Pancreas (tissue), 10 donors: ENCODE data around the gene RIMBP2. TPM values are rescaled to one million over a fixed set of nuclear protein-coding genes. Genes with fewer than 3 reads are reported as not detected.
"Not testable (repeated sequence)": the region's sequence is repeated elsewhere in the genome, so short reads cannot be mapped to it uniquely, and the experiment has no call there.

Source experiments
- ATAC-seq, 4 donors: fragments of 200-7000 bp; cut with Tn5 transposase; one replicate each; pipeline versions ENCODE4 v1.8.0 to v1.9.1; 2020; ENCODE audit warnings: mild to moderate bottlenecking in 4 of 4, moderate library complexity in 4 of 4
- DNase-seq, 6 donors: peaks; one replicate each; pipeline ENCODE4 v3.0.0-alpha.2; 2020
- FAIRE-seq: peaks from 2 replicates; lab custom pipeline; 2012; peaks lifted over from hg19 to GRCh38; lab: Jason Lieb, UNC
- H3K27ac ChIP-seq, 4 donors: fragments of 200-600 bp; sonication (generic); 1 replicate in 3 of 4; 2 replicates in 1 of 4; pipeline versions ENCODE4 v1.5.0 to v1.8.0; 2020
- H3K27me3 ChIP-seq, 4 donors: fragments of 200-600 bp; one replicate each; pipeline ENCODE4 v1.8.0; 2021
- H3K36me3 ChIP-seq, 3 donors: fragments of 200-600 bp; sonication (generic) in 1 of 3; one replicate each; pipeline versions ENCODE4 v1.5.0 to v1.8.0; 2020 to 2021
- H3K4me1 ChIP-seq, 3 donors: fragments of 200-600 bp; one replicate each; pipeline ENCODE4 v1.8.0; 2021
- H3K4me3 ChIP-seq, 4 donors: fragments of 200-600 bp; sonication (generic) in 2 of 4; one replicate each; pipeline versions ENCODE4 v1.5.0 to v1.8.0; 2020 to 2021
- H3K9me3 ChIP-seq, 4 donors: fragments of 200-600 bp; one replicate each; pipeline ENCODE4 v1.8.0; 2021
- CTCF ChIP-seq, 4 donors: fragments of 200-600 bp; sonication (generic) in 3 of 4; IDR thresholded peaks; one replicate each; pipeline versions ENCODE4 v1.5.0 to v1.8.0; 2021; ENCODE audit warnings: antibody characterized with exemption in 4 of 4
- WGBS, 2 donors: extraction: QIAGEN DNeasy Blood & Tissue Kit; methylation state at CpG; one replicate each; pipeline ENCODE4 v1.1.7; 2013; 5-methylcytosine and 5-hydroxymethylcytosine counted together
- intact Hi-C, 3 donors: fragments of 100-400 bp; cut with DNase I; formaldehyde crosslinking; loops; one replicate each; pipeline versions ENCODE4 v1.11.1 to v1.14.2; 2022
- polyA plus RNA-seq, 2 donors: library from polyadenylated mRNA; stranded (reverse); fragments of 200-250 nt; gene quantifications; one replicate each; pipeline ENCODE4 v1.2.3, GENCODE V29; 2013
- total RNA-seq, 6 donors: library from RNA; stranded (reverse); fragmentation: NEBNext Ultra II Directional in 4 of 6; extraction: Animal tissue kit (Norgen Biotek cat#: 25700) in 4 of 6; gene quantifications; one replicate each; pipeline versions ENCODE4 v1.2.1 to v1.2.4, GENCODE V29; 2021 to 2023
- donor health status: healthy with polysubstance abuse.
- donor health status: DM: no; HTN: no; CAD: no; lungs with moderate emphysema.
- donor health status: DM: no; HTN: no; CAD: no.
- donor health status: control.
- donor health status: control.
- donor health status: Bipolar disorder and iron deficiency.
- donor health status: DM: yes; HTN: yes; CAD: no.
- donor health status: DM: no; HTN: no; CAD: no.
- donor health status: DM: no; HTN: no; CAD: no.
- donor health status: DM: yes; HTN: yes; CAD: no.

Gene RIMBP2
- total and polyA plus RNA-seq, 8 donors: 1.6 to 14.9 (median 3.9) TPM

GRCh38 chr12:130743606-130744005 lies 27.5 kb upstream of the RIMBP2 start:
- no peak for ATAC-seq

GRCh38 chr12:130743176-130743575 lies 27.1 kb upstream of the RIMBP2 start:
- intact Hi-C loops: no loop called here
- FAIRE-seq: no peak
- no peaks in the 10 kb centered on the region for H3K36me3 ChIP-seq
- H3K4me1 ChIP-seq: no peaks in the 10 kb centered on the region
- no peaks in the 10 kb centered on the region for H3K9me3 ChIP-seq
- no peak for DNase-seq
- H3K27me3 ChIP-seq: peaks cover 0 to 16% (median 2%) of the 10 kb centered on the region in 4 donors
- no peak overlapping the region for H3K27ac ChIP-seq
- no peak for ATAC-seq
- 46 to 72% methylated on average over 2 of the region's 2 CpGs for WGBS, 2 donors
- TF ChIP-seq CTCF (IDR thresholded peaks at IDR 0.05): no peak
- no peak overlapping the region for H3K4me3 ChIP-seq

More at GRCh38 chr12:130743606-130744005, 27.5 kb upstream of the RIMBP2 start:
- FAIRE-seq: no peak
- Histone ChIP-seq H3K4me3 (no peak overlapping the region), H3K4me1 (no peaks in the 10 kb centered on the region), H3K27me3 (peaks cover 0 to 12% (median 2%) of the 10 kb centered on the region in 4 donors), H3K36me3 (no peaks in the 10 kb centered on the region), H3K9me3 (no peaks in the 10 kb centered on the region), H3K27ac (no peak overlapping the region)
- TF ChIP-seq CTCF (IDR thresholded peaks at IDR 0.05): no peak
- no peak for DNase-seq
- WGBS, 2 donors: 68 to 80% methylated on average over 5 of the region's 5 CpGs
- intact Hi-C loops: no loop called here

GRCh38 chr12:130742716-130743115 lies 26.6 kb upstream of the RIMBP2 start:
- H3K36me3 ChIP-seq: no peaks in the 10 kb centered on the region
- no peaks in the 10 kb centered on the region for H3K9me3 ChIP-seq
- H3K4me1 ChIP-seq: no peaks in the 10 kb centered on the region
- FAIRE-seq: no peak
- intact Hi-C loops: no loop called here
- H3K27me3 ChIP-seq: peaks cover 0 to 20% (median 2%) of the 10 kb centered on the region in 4 donors
- DNase-seq: no peak
- WGBS, 2 donors: 42 to 56% methylated on average over 1 of the region's 1 CpG
- no peak overlapping the region for H3K4me3 ChIP-seq
- H3K27ac ChIP-seq: no peak overlapping the region
- no peak for TF ChIP-seq CTCF (IDR thresholded peaks at IDR 0.05)
- ATAC-seq: no peak

- no peak for TF ChIP-seq CTCF (IDR thresholded peaks at IDR 0.05)
- no peaks in the 10 kb centered on the region for H3K4me1 ChIP-seq
- no peak overlapping the region for H3K27ac ChIP-seq
- no peaks in the 10 kb centered on the region for H3K9me3 ChIP-seq
- ATAC-seq (no peak), DNase-seq (no peak), FAIRE-seq (no peak)
- peaks cover 0 to 20% (median 2%) of the 10 kb centered on the region in 4 donors for H3K27me3 ChIP-seq
- 59 to 71% methylated on average over 12 of the region's 12 CpGs for WGBS, 2 donors
- intact Hi-C loops: no loop called here
- no peaks in the 10 kb centered on the region for H3K36me3 ChIP-seq
- no peak overlapping the region for H3K4me3 ChIP-seq
Measured at GRCh38 chr12:130742112-130742511, 26.0 kb upstream of the RIMBP2 start.

GRCh38 chr12:130739571-130739970 lies 23.5 kb upstream of the RIMBP2 start:
- Histone ChIP-seq H3K27ac (no peak overlapping the region), H3K36me3 (no peaks in the 10 kb centered on the region), H3K27me3 (peaks cover 0 to 8% (median 0%) of the 10 kb centered on the region in 4 donors), H3K4me1 (no peaks in the 10 kb centered on the region), H3K4me3 (no peak overlapping the region), H3K9me3 (no peaks in the 10 kb centered on the region)
- FAIRE-seq (no peak), ATAC-seq (no peak), DNase-seq (no peak)
- TF ChIP-seq CTCF (IDR thresholded peaks at IDR 0.05): no peak
- 69 to 75% methylated on average over 10 of the region's 10 CpGs for WGBS, 2 donors
- intact Hi-C loops: no loop called here

GRCh38 chr12:130738403-130738802 lies 22.3 kb upstream of the RIMBP2 start:
- H3K9me3 ChIP-seq, intact Hi-C loops, H3K4me3 ChIP-seq, H3K36me3 ChIP-seq, FAIRE-seq, DNase-seq, ATAC-seq, H3K27ac ChIP-seq, H3K27me3 ChIP-seq, H3K4me1 ChIP-seq: not testable (repeated sequence)
- 92 to 93% methylated on average over 4 of the region's 4 CpGs for WGBS, 2 donors
